ENCODE data around the gene SAV1.
"Not testable (repeated sequence)": the region's sequence is repeated elsewhere in the genome, so short reads cannot be mapped to it uniquely, and the experiment has no call there.

Gene SAV1

GRCh38 chr14:50664579-50664978 is 3.5 kb downstream of the SAV1 start:
- not testable (repeated sequence) for DNase-seq

GRCh38 chr14:50659327-50659974 is 8.7 kb downstream of the SAV1 start:
- DNase-seq, result no peak

GRCh38 chr14:50658203-50658602 is 9.9 kb downstream of the SAV1 start:
- DNase-seq, result no peak

- no peak for DNase-seq
Observed at GRCh38 chr14:50657753-50658152, 10.4 kb downstream of the SAV1 start.

- DNase-seq, result no peak
Observed at GRCh38 chr14:50656776-50657175, 11.3 kb downstream of the SAV1 start.

- DNase-seq, result no peak
Observed at GRCh38 chr14:50649691-50650090, 18.4 kb downstream of the SAV1 start.

GRCh38 chr14:50647753-50648152 is 20.4 kb downstream of the SAV1 start:
- DNase-seq, result no peak

GRCh38 chr14:50647282-50647681 is 20.8 kb downstream of the SAV1 start:
- DNase-seq, result no peak

GRCh38 chr14:50635141-50635540 is 33.0 kb downstream of the SAV1 start:
- DNase-seq, result no peak

- DNase-seq, result no peak
Observed at GRCh38 chr14:50633954-50634353, 34.2 kb downstream of the SAV1 start.

GRCh38 chr14:50631408-50631821 is 36.7 kb downstream of the SAV1 start:
- DNase-seq, result no peak

GRCh38 chr14:50624947-50625346 is 43.2 kb downstream of the SAV1 start:
- DNase-seq, result not testable (repeated sequence)

- no peak for DNase-seq
Observed at GRCh38 chr14:50624447-50624846, 43.7 kb downstream of the SAV1 start.

GRCh38 chr14:50622978-50623377 is 45.1 kb downstream of the SAV1 start:
- no peak for DNase-seq

- DNase-seq, result no peak
Observed at GRCh38 chr14:50620341-50620740, 47.8 kb downstream of the SAV1 start.

GRCh38 chr14:50619569-50620141 is 48.5 kb downstream of the SAV1 start:
- no peak for DNase-seq

GRCh38 chr14:50616275-50616674 is 51.8 kb downstream of the SAV1 start:
- no peak for DNase-seq

GRCh38 chr14:50615552-50615951 is 52.6 kb downstream of the SAV1 start:
- no peak for DNase-seq

- no peak for DNase-seq
Observed at GRCh38 chr14:50615056-50615455, 53.0 kb downstream of the SAV1 start.

- no peak for DNase-seq
Observed at GRCh38 chr14:50612806-50613205, 55.3 kb downstream of the SAV1 start.

- DNase-seq, result no peak
Observed at GRCh38 chr14:50610465-50610864, 57.6 kb downstream of the SAV1 start.

- no peak for DNase-seq
Observed at GRCh38 chr14:50608302-50608851, 59.7 kb downstream of the SAV1 start.

- DNase-seq, result no peak
Observed at GRCh38 chr14:50607761-50608160, 60.3 kb downstream of the SAV1 start.

- no peak for DNase-seq
Observed at GRCh38 chr14:50607181-50607580, 60.9 kb downstream of the SAV1 start.

- no peak for DNase-seq
Observed at GRCh38 chr14:50606468-50606867, 61.6 kb downstream of the SAV1 start.
